Stomach smooth muscle (tissue), 2 donors: ENCODE data around the gene NPNT.

Experiments used
- H3K27ac ChIP-seq: one replicate; pipeline ENCODE4 v1.7.0; 2013; ENCODE audit warnings: mild to moderate bottlenecking, low read length, inconsistent platforms
- H3K27me3 ChIP-seq, 2 donors: one replicate each; pipeline ENCODE4 v1.7.0; 2013; ENCODE audit warnings: low read length in 2 of 2; ENCODE audit not compliant: insufficient read depth in 2 of 2, control insufficient read depth in 1 of 2
- H3K36me3 ChIP-seq, 2 donors: one replicate each; pipeline ENCODE4 v1.7.0; 2013; ENCODE audit warnings: low read length in 2 of 2; ENCODE audit not compliant: control insufficient read depth in 2 of 2, insufficient read depth in 2 of 2
- H3K4me1 ChIP-seq: one replicate; pipeline ENCODE4 v1.7.0; 2013; ENCODE audit warnings: low read length; ENCODE audit not compliant: control insufficient read depth, insufficient read depth
- H3K4me3 ChIP-seq, 2 donors: one replicate each; pipeline ENCODE4 v1.7.0; 2013; ENCODE audit warnings: low read length in 2 of 2
- H3K9ac ChIP-seq, 2 donors: one replicate each; pipeline ENCODE4 v1.7.0; 2013; ENCODE audit warnings: low read length in 2 of 2, mild to moderate bottlenecking in 1 of 2
- H3K9me3 ChIP-seq, 2 donors: one replicate each; pipeline ENCODE4 v1.7.0; 2013; ENCODE audit warnings: low read length in 2 of 2; ENCODE audit not compliant: control insufficient read depth in 2 of 2
- donor health status: healthy.
- donor health status: Pancreatic carcinoma.

NPNT gene

DNA sequence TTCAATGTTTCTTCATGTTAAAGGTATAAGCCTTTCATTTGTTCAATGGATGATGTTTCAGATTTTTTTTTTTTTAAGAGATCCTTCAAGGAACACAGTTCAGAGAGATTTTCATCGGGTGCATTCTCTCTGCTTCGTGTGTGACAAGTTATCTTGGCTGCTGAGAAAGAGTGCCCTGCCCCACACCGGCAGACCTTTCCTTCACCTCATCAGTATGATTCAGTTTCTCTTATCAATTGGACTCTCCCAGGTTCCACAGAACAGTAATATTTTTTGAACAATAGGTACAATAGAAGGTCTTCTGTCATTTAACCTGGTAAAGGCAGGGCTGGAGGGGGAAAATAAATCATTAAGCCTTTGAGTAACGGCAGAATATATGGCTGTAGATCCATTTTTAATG is 75.8 kb downstream of the NPNT start:
- H3K4me1 ChIP-seq, result no peaks in the 10 kb centered on the region
- no peak overlapping the region for H3K27ac ChIP-seq

GRCh38 chr4:105972946-105973621 is 77.8 kb downstream of the NPNT start:
- H3K27ac ChIP-seq, result no peak overlapping the region
- no peaks in the 10 kb centered on the region for H3K4me1 ChIP-seq
- no peak overlapping the region for H3K4me3 ChIP-seq
- no peaks in the 10 kb centered on the region for H3K9me3 ChIP-seq
- no peaks in the 10 kb centered on the region for H3K27me3 ChIP-seq
- H3K36me3 ChIP-seq, result no peaks in the 10 kb centered on the region
- no peak overlapping the region for H3K9ac ChIP-seq

More for the DNA sequence above, 75.8 kb downstream of the NPNT start:
- H3K36me3 ChIP-seq, result no peaks in the 10 kb centered on the region
- no peak overlapping the region for H3K9ac ChIP-seq
- H3K4me3 ChIP-seq, result no peak overlapping the region
- H3K27me3 ChIP-seq, result no peaks in the 10 kb centered on the region
- H3K9me3 ChIP-seq, result no peaks in the 10 kb centered on the region

GRCh38 chr4:105976915-105977314 is 81.6 kb downstream of the NPNT start:
- H3K4me3 ChIP-seq, result no peak overlapping the region
- no peak overlapping the region for H3K9ac ChIP-seq

GRCh38 chr4:105978684-105979296 is 83.5 kb downstream of the NPNT start:
- H3K27ac ChIP-seq, result no peak overlapping the region
- no peak overlapping the region for H3K9ac ChIP-seq
- H3K9me3 ChIP-seq, result no peaks in the 10 kb centered on the region
- H3K4me1 ChIP-seq, result no peaks in the 10 kb centered on the region
- no peak overlapping the region for H3K4me3 ChIP-seq
- H3K36me3 ChIP-seq, result no peaks in the 10 kb centered on the region
- H3K27me3 ChIP-seq, result no peaks in the 10 kb centered on the region

More at GRCh38 chr4:105976915-105977314, 81.6 kb downstream of the NPNT start:
- H3K9me3 ChIP-seq, result no peaks in the 10 kb centered on the region
- H3K27ac ChIP-seq, result no peak overlapping the region
- H3K36me3 ChIP-seq, result no peaks in the 10 kb centered on the region
- no peaks in the 10 kb centered on the region for H3K27me3 ChIP-seq
- H3K4me1 ChIP-seq, result no peaks in the 10 kb centered on the region

DNA sequence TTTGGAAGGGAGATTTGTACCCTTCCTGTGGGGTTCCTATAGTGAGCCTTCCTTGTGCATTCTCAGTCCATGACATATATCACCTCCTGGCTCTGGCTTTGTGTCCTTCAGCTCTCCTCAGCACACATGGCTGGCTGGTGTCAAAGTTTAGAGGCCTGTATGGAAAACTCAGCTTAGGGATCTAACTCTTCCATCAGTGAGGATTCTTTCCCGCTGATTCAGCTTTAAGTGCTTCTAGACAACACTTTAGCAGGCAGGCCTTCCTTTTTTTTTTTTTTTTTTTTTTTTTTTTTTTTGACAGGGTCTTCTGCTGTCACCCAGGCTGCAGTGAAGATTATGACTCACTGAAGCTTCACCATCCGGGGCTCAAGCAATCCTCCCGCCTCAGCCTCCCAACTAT is 84.2 kb downstream of the NPNT start:
- no peak overlapping the region for H3K27ac ChIP-seq

DNA sequence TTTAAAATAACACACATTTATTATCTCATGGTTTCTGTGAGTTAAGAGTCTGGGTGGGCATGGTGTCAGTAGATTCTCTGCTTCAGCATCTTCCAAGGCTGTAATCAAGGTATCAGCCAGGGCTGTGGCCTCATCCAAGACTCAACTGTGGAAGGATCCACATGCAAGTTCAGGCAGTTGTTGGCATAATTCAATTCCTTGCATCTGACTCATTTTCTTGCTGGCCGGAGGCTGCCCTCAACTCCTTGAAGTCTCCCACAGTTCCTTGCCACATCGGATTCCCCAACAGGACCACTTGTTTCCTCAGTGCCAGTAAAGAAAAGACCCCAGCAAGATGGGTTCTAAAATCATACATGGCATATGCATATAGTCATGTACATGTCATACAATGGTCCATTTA is 93.4 kb downstream of the NPNT start:
- Histone ChIP-seq H3K27ac (no peak overlapping the region), H3K36me3 (no peaks in the 10 kb centered on the region), H3K4me3 (no peak overlapping the region), H3K27me3 (no peaks in the 10 kb centered on the region), H3K9ac (no peak overlapping the region), H3K9me3 (no peaks in the 10 kb centered on the region), H3K4me1 (peaks cover 18% of the 10 kb centered on the region)

More for the DNA sequence above, 84.2 kb downstream of the NPNT start:
- no peaks in the 10 kb centered on the region for H3K9me3 ChIP-seq
- H3K4me1 ChIP-seq, result no peaks in the 10 kb centered on the region
- H3K36me3 ChIP-seq, result no peaks in the 10 kb centered on the region
- H3K9ac ChIP-seq, result no peak overlapping the region
- H3K4me3 ChIP-seq, result no peak overlapping the region
- no peaks in the 10 kb centered on the region for H3K27me3 ChIP-seq

- no peak overlapping the region for H3K9ac ChIP-seq
- H3K27ac ChIP-seq, result no peak overlapping the region
Measured at GRCh38 chr4:105989485-105990242, 94.4 kb downstream of the NPNT start.

GRCh38 chr4:105990933-105991332 is 95.7 kb downstream of the NPNT start:
- Histone ChIP-seq H3K9me3 (no peaks in the 10 kb centered on the region), H3K4me1 (peaks cover 25% of the 10 kb centered on the region), H3K36me3 (no peaks in the 10 kb centered on the region), H3K27ac (peak overlapping the region; percentile 53), H3K9ac (no peak overlapping the region), H3K4me3 (no peak overlapping the region), H3K27me3 (no peaks in the 10 kb centered on the region)

More at GRCh38 chr4:105989485-105990242, 94.4 kb downstream of the NPNT start:
- H3K4me1 ChIP-seq, result peaks cover 24% of the 10 kb centered on the region
- no peaks in the 10 kb centered on the region for H3K27me3 ChIP-seq
- no peaks in the 10 kb centered on the region for H3K36me3 ChIP-seq
- no peak overlapping the region for H3K4me3 ChIP-seq
- no peaks in the 10 kb centered on the region for H3K9me3 ChIP-seq

DNA sequence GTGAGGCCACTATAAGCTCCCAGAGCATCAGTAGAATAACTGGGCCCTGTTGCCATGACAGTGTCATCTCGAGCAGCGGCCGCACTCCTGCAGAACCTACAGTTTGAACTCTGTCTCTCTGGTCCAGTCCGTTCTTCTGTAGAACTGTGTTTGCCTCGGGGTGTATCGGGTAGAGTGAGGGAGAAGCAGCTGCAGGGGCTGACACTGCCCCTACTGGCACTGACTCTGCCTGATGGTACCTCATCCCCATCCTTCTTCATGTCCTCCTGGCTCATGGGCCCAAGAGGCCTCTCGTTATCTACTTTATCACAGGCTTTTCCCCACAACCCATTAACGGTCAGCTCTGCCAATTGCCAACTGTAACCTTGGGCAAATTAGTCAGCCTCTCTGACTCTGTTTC is 96.5 kb downstream of the NPNT start:
- H3K4me1 ChIP-seq, result peaks cover 25% of the 10 kb centered on the region
- H3K4me3 ChIP-seq, result no peak overlapping the region
- no peak overlapping the region for H3K9ac ChIP-seq
- H3K36me3 ChIP-seq, result no peaks in the 10 kb centered on the region
- no peak overlapping the region for H3K27ac ChIP-seq
- no peaks in the 10 kb centered on the region for H3K27me3 ChIP-seq
- no peaks in the 10 kb centered on the region for H3K9me3 ChIP-seq

DNA sequence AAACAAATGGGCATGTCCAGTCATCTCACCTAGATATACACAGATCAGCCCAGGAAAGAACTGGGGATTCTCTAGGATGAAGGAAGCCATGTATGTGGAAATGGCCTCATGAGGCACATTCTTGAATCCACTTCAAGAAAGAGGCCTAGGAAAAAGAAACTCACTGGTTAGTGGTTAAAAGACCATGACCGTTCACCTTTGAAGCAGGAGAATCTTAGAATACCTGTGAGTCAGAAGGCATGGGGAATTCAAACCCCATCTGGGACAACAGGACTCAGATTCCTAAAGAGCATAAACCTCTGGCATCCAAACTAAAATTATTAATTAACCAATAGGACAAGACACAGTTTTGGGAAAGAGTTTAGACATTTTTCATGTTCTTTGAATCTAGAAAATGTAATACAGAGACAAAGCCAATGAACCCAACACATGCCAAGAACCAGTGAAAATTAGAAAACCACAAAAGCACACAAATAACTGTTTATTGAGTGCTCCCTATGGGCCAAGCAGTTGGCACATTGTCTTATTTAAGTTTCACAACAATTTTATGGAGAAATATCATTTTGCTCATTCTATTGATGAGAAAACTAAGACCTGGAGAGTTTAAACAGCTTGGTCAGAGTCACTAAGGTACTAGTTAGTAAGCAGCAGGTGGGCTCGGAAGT is 97.5 kb downstream of the NPNT start:
- Histone ChIP-seq H3K9ac (no peak overlapping the region), H3K9me3 (no peaks in the 10 kb centered on the region), H3K4me3 (no peak overlapping the region), H3K27ac (no peak overlapping the region), H3K36me3 (no peaks in the 10 kb centered on the region), H3K4me1 (peaks cover 25% of the 10 kb centered on the region), H3K27me3 (no peaks in the 10 kb centered on the region)
